Measurements from ENCODE around the gene TIMM17A.
"Not testable (repeated sequence)": the region's sequence is repeated elsewhere in the genome, so short reads cannot be mapped to it uniquely, and the experiment has no call there.

TIMM17A gene

GRCh38 chr1:202016811-202017748, 61.8 kb downstream of the TIMM17A start:
- DNase-seq = no peak

- no peak for DNase-seq
Measured at GRCh38 chr1:202017749-202018467, 62.6 kb downstream of the TIMM17A start.

- DNase-seq = no peak
Measured at GRCh38 chr1:202018468-202019234, 63.3 kb downstream of the TIMM17A start.

- DNase-seq = not testable (repeated sequence)
Measured at GRCh38 chr1:202019235-202019558, 63.9 kb downstream of the TIMM17A start.

Data from stimulated activated CD4-positive, alpha-beta T cell treated with anti-CD3 and anti-CD28 coated beads, Interleukin-12 subunit alpha, Interleukin-12 subunit beta, amount 100 ng/mL, for 4 hours (primary cell).